Astrocyte (in vitro differentiated cells and primary cell): Measurements from ENCODE around the gene GJC1. TPM values are rescaled to one million over a fixed set of nuclear protein-coding genes. Genes with fewer than 3 reads are reported as not detected.

Experiments
- DNase-seq: peaks from one replicate; pipeline ENCODE4 v3.0.0-alpha.2; 2010; ENCODE audit warnings: low read depth
- FAIRE-seq: peaks from 2 replicates; lab custom pipeline; 2011; peaks lifted over from hg19 to GRCh38; lab: Jason Lieb, UNC
- H2AFZ ChIP-seq: 2 replicates; pipeline ENCODE4 v1.6.0; 2012; ENCODE audit warnings: low read depth, low read length, inconsistent platforms
- H3K27ac ChIP-seq: 2 replicates; pipeline ENCODE4 v1.5.1; 2011; ENCODE audit warnings: low read depth, low read length, inconsistent platforms
- H3K27me3 ChIP-seq: 2 replicates; pipeline ENCODE4 v1.6.0; 2011; ENCODE audit warnings: low read length, inconsistent platforms; ENCODE audit not compliant: insufficient read depth
- H3K36me3 ChIP-seq: 2 replicates; pipeline ENCODE4 v1.5.1; 2011; ENCODE audit warnings: low read length, inconsistent platforms; ENCODE audit not compliant: insufficient read depth
- H3K4me1 ChIP-seq: 2 replicates; pipeline ENCODE4 v1.5.1; 2011; ENCODE audit warnings: low read length, inconsistent platforms; ENCODE audit not compliant: insufficient read depth
- H3K4me2 ChIP-seq: 2 replicates; pipeline ENCODE4 v1.6.0; 2012; ENCODE audit warnings: low read length, inconsistent platforms
- H3K4me3 ChIP-seq: 2 replicates; pipeline ENCODE4 v1.5.1; 2011; ENCODE audit warnings: low read depth, mild to moderate bottlenecking, low read length, inconsistent platforms; ENCODE audit not compliant: insufficient read depth
- H3K79me2 ChIP-seq: 2 replicates; pipeline ENCODE4 v1.6.0; 2012; ENCODE audit warnings: mild to moderate bottlenecking, low read length, inconsistent platforms; ENCODE audit not compliant: insufficient read depth
- H3K9ac ChIP-seq: 2 replicates; pipeline ENCODE4 v1.6.0; 2012; ENCODE audit warnings: mild to moderate bottlenecking, low read length, inconsistent platforms
- H3K9me3 ChIP-seq: 2 replicates; pipeline ENCODE4 v1.5.1; 2012; ENCODE audit warnings: low read depth, mild to moderate bottlenecking, low read length, inconsistent platforms; ENCODE audit not compliant: insufficient read depth
- H4K20me1 ChIP-seq: 2 replicates; pipeline ENCODE4 v1.6.0; 2012; ENCODE audit warnings: low read length, inconsistent platforms; ENCODE audit not compliant: insufficient read depth
- H3K27ac Mint-ChIP-seq: one replicate; pipeline ENCODE4 v1.8.0; 2021; ENCODE audit warnings: mild to moderate bottlenecking, mixed read lengths; ENCODE audit not compliant: unreplicated experiment
- H3K27me3 Mint-ChIP-seq: one replicate; pipeline ENCODE4 v1.8.0; 2021; ENCODE audit warnings: low read depth, mixed read lengths; ENCODE audit not compliant: unreplicated experiment
- H3K36me3 Mint-ChIP-seq: one replicate; pipeline ENCODE4 v1.8.0; 2021; ENCODE audit warnings: low read depth, mixed read lengths; ENCODE audit not compliant: unreplicated experiment
- H3K4me1 Mint-ChIP-seq: one replicate; pipeline ENCODE4 v1.8.0; 2021; ENCODE audit warnings: low read depth, mixed read lengths; ENCODE audit not compliant: unreplicated experiment
- H3K4me3 Mint-ChIP-seq: one replicate; pipeline ENCODE4 v1.8.0; 2021; ENCODE audit warnings: mild to moderate bottlenecking, moderate library complexity, mixed read lengths; ENCODE audit not compliant: unreplicated experiment
- H3K9me3 Mint-ChIP-seq: one replicate; pipeline ENCODE4 v1.8.0; 2021; ENCODE audit warnings: mild to moderate bottlenecking, mixed read lengths; ENCODE audit not compliant: unreplicated experiment
- EZH2 ChIP-seq: IDR thresholded peaks from 2 replicates; pipeline ENCODE4 v1.6.1; 2012; ENCODE audit warnings: mild to moderate bottlenecking, low read length, inconsistent platforms; ENCODE audit not compliant: insufficient read depth
- total RNA-seq: library from RNA; stranded (reverse); gene quantifications from 2 replicates; pipeline ENCODE4 v1.2.1, GENCODE V29; 2021
- TF ChIP-seq, protein P1 (sequence below): IDR thresholded peaks from 2 replicates; pipeline ENCODE4 v1.5.1; 2011; ENCODE audit warnings: low read depth, mild to moderate bottlenecking, inconsistent platforms, low read length, moderate library complexity; ENCODE audit not compliant: insufficient read depth

The GJC1 gene
- total RNA-seq, 1 donor from 2014 or later, result 38.4 TPM

DNA sequence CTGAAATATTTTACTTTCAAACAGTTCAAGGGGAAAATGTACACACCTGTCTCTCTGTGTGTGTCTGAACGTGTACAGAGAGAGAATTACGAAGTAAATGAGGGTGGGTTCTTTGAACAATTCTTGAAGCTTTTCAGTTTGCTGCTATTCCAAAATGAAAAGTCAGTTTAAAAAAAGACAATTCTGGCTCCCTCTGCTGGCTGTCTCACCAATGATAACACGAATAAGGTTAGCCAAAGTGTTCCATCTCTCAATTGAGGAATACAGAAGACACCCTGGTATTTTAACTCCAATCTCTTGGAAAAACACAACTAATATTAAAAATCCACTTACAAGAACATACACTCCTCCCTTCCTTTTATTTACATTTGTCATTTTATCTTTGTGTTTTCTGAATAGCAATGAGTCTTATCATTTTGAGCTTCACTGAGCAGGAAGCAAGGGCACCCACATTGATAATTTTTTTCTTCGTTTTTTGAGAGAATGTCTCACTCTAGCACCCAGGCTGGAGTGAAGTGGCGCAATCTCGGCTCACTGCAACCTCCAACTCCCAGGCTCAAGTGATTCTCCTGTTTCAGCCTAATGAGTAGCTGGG lies 48.6 kb upstream of the GJC1 start:
- peaks cover 63% of the 10 kb centered on the region for H3K36me3 ChIP-seq
- H3K4me2 ChIP-seq, result no peak overlapping the region
- Mint-ChIP-seq H3K36me3 (peaks cover 23% of the 10 kb centered on the region), H3K27ac (no peak overlapping the region), H3K9me3 (no peaks in the 10 kb centered on the region), H3K4me3 (no peak overlapping the region), H3K4me1 (peaks cover 2% of the 10 kb centered on the region), H3K27me3 (no peaks in the 10 kb centered on the region)
- no peak for FAIRE-seq
- no peak overlapping the region for H3K27ac ChIP-seq
- no peak overlapping the region for H3K9ac ChIP-seq
- TF ChIP-seq, protein P1, sequence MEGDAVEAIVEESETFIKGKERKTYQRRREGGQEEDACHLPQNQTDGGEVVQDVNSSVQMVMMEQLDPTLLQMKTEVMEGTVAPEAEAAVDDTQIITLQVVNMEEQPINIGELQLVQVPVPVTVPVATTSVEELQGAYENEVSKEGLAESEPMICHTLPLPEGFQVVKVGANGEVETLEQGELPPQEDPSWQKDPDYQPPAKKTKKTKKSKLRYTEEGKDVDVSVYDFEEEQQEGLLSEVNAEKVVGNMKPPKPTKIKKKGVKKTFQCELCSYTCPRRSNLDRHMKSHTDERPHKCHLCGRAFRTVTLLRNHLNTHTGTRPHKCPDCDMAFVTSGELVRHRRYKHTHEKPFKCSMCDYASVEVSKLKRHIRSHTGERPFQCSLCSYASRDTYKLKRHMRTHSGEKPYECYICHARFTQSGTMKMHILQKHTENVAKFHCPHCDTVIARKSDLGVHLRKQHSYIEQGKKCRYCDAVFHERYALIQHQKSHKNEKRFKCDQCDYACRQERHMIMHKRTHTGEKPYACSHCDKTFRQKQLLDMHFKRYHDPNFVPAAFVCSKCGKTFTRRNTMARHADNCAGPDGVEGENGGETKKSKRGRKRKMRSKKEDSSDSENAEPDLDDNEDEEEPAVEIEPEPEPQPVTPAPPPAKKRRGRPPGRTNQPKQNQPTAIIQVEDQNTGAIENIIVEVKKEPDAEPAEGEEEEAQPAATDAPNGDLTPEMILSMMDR, result peak; percentile 76
- TF ChIP-seq EZH2, result no peak
- H4K20me1 ChIP-seq, result peaks cover 21% of the 10 kb centered on the region
- no peaks in the 10 kb centered on the region for H3K27me3 ChIP-seq
- H3K4me1 ChIP-seq, result no peaks in the 10 kb centered on the region
- no peak overlapping the region for H2AFZ ChIP-seq
- peak; percentile 14 for DNase-seq
- H3K79me2 ChIP-seq, result no peaks in the 10 kb centered on the region
- no peak overlapping the region for H3K4me3 ChIP-seq
- H3K9me3 ChIP-seq, result no peaks in the 10 kb centered on the region

DNA sequence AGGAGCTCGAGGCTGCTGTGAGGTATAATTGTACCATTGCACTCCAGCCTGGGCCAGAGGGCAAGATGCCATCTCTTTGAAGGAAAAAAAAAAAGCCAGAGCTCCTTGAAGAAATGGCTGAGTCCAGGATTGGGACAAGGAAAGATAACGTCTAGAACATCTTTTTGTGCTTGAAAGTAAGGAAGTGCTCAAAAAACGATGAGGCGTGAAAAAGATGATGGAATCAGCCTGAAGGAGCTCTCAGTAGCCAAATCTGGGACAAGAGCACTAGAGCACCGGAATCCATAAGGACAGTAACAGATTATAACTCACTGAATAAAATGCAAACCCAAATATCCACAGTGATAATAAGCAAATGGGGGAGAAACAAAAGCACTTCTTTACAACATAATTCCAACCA lies 47.0 kb upstream of the GJC1 start:
- Histone ChIP-seq H3K27ac (no peak overlapping the region), H3K4me1 (no peaks in the 10 kb centered on the region), H3K27me3 (no peaks in the 10 kb centered on the region), H3K9me3 (no peaks in the 10 kb centered on the region), H3K36me3 (peaks cover 55% of the 10 kb centered on the region), H3K9ac (no peak overlapping the region), H3K4me3 (no peak overlapping the region), H2AFZ (no peak overlapping the region), H3K79me2 (no peaks in the 10 kb centered on the region), H3K4me2 (no peak overlapping the region), H4K20me1 (peaks cover 25% of the 10 kb centered on the region)
- DNase-seq (no peak), FAIRE-seq (no peak)
- Mint-ChIP-seq H3K4me3 (no peak overlapping the region), H3K9me3 (no peaks in the 10 kb centered on the region), H3K27me3 (no peaks in the 10 kb centered on the region), H3K4me1 (peaks cover 2% of the 10 kb centered on the region), H3K27ac (no peak overlapping the region), H3K36me3 (peaks cover 19% of the 10 kb centered on the region)
- no peak for TF ChIP-seq EZH2
- TF ChIP-seq, protein P1, result no peak

DNA sequence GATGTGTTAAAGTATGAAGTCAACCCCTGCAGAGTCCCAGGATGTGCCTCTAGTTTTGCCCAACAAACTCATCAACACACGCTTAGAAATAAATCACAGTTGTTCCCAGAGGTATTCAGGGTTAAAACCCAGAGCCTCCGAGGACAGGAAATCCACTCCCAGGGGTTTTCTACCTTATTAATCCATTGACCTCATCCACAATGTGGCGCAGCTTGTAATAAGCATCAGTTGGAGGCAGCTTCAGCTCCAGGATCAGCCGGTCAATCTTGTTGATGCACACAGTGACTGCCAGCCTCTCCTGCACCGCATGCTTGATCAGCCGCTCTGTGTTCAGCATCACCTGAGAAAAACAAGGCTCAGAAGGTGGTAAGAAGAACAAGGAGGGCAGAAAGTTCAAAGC lies 45.7 kb upstream of the GJC1 start:
- H3K27ac Mint-ChIP-seq, result no peak overlapping the region

More for the DNA sequence above, 45.7 kb upstream of the GJC1 start:
- Mint-ChIP-seq H3K27me3 (no peaks in the 10 kb centered on the region), H3K4me3 (no peak overlapping the region), H3K4me1 (no peaks in the 10 kb centered on the region), H3K9me3 (no peaks in the 10 kb centered on the region), H3K36me3 (peaks cover 20% of the 10 kb centered on the region)
- Histone ChIP-seq H4K20me1 (peaks cover 28% of the 10 kb centered on the region), H3K27ac (no peak overlapping the region), H3K79me2 (no peaks in the 10 kb centered on the region), H3K36me3 (peaks cover 57% of the 10 kb centered on the region), H3K9me3 (no peaks in the 10 kb centered on the region), H2AFZ (no peak overlapping the region), H3K9ac (no peak overlapping the region), H3K4me1 (no peaks in the 10 kb centered on the region), H3K27me3 (no peaks in the 10 kb centered on the region), H3K4me3 (no peak overlapping the region), H3K4me2 (no peak overlapping the region)
- no peak for FAIRE-seq
- TF ChIP-seq, protein P1, result no peak
- TF ChIP-seq EZH2, result no peak
- no peak for DNase-seq
